A673 (cell line): ENCODE data around the gene MVB12B. TPM values are rescaled to one million over a fixed set of nuclear protein-coding genes. Genes with fewer than 3 reads are reported as not detected.

Experiments used
- BruUV-seq: library from RNA; stranded (reverse); fragments of 400-500 nt; replicated peaks from 2 replicates; lab custom pipeline; 2021; lab: Mats Ljungman, UMichigan
- CTCF ChIA-PET: fragments of 300-600 bp; sonication (Branson Sonifier 250); formaldehyde crosslinking; loops from one replicate; lab custom pipeline; 2022; ENCODE audit warnings: antibody characterized with exemption; lab: Charles Lee
- POLR2A ChIA-PET: fragments of 300-600 bp; sonication (Branson Sonifier 250); formaldehyde crosslinking; loops from one replicate; lab custom pipeline; 2022; ENCODE audit warnings: antibody characterized with exemption; ENCODE audit not compliant: low non-redundant PET; lab: Charles Lee
- DNase-seq: peaks from one replicate; pipeline ENCODE4 v3.0.0-alpha.2; 2015; ENCODE audit warnings: low spot score
- H3K27ac ChIP-seq: fragments of 200-600 bp; sonication (generic); 2 replicates; pipeline ENCODE4 v1.5.1; 2016; ENCODE audit warnings: mixed run types, low read depth, mild to moderate bottlenecking, mixed read lengths, antibody characterized with exemption, low read length; ENCODE audit not compliant: poor library complexity, severe bottlenecking
- H3K27me3 ChIP-seq: fragments of 200-600 bp; sonication (generic); replicated peaks from 2 replicates; pipeline ENCODE4 v1.6.1; 2017; ENCODE audit warnings: mixed run types, low read depth, mild to moderate bottlenecking, mixed read lengths, antibody characterized with exemption, low read length; ENCODE audit not compliant: insufficient read depth, poor library complexity
- H3K36me3 ChIP-seq: fragments of 200-600 bp; sonication (generic); 2 replicates; pipeline ENCODE4 v1.6.1; 2016; ENCODE audit warnings: mixed run types, mild to moderate bottlenecking, mixed read lengths, antibody characterized with exemption, low read length; ENCODE audit not compliant: insufficient read depth, poor library complexity, severe bottlenecking
- H3K4me1 ChIP-seq: fragments of 200-600 bp; sonication (generic); 2 replicates; pipeline ENCODE4 v1.6.1; 2017; ENCODE audit warnings: mixed run types, mild to moderate bottlenecking, mixed read lengths, antibody characterized with exemption, low read length; ENCODE audit not compliant: insufficient read depth, poor library complexity, severe bottlenecking
- H3K4me3 ChIP-seq: fragments of 200-600 bp; sonication (generic); 2 replicates; pipeline ENCODE4 v1.5.1; 2016; ENCODE audit warnings: low read depth, mixed run types, mild to moderate bottlenecking, mixed read lengths, low read length; ENCODE audit not compliant: poor library complexity, severe bottlenecking
- H3K9me3 ChIP-seq: fragments of 200-600 bp; sonication (generic); 2 replicates; pipeline ENCODE4 v1.6.1; 2016; ENCODE audit warnings: mixed run types, low read depth, mild to moderate bottlenecking, mixed read lengths, antibody characterized with exemption, low read length; ENCODE audit not compliant: poor library complexity, severe bottlenecking
- EZH2 ChIP-seq: fragments of 200-600 bp; sonication (generic); IDR thresholded peaks from 2 replicates; pipeline ENCODE4 v1.6.1; 2017; ENCODE audit warnings: borderline replicate concordance, low read depth, mild to moderate bottlenecking, mixed read lengths, antibody characterized with exemption, low read length; ENCODE audit not compliant: poor library complexity, severe bottlenecking
- intact Hi-C: fragments of 100-400 bp; cut with micrococcal nuclease; formaldehyde crosslinking; loops from one replicate; pipeline ENCODE4 v1.10.0; 2022; ENCODE audit not compliant: unreplicated experiment
- total RNA-seq: library from RNA; stranded (reverse); gene quantifications from 2 replicates; pipeline ENCODE4 v1.2.3, GENCODE V29; 2021
- TF ChIP-seq, protein P1 (sequence below): fragments of 300-800, 200-600 bp; sonication (generic); conservative IDR thresholded peaks from 2 replicates; pipeline ENCODE4 v1.5.1; 2017; ENCODE audit warnings: low read depth, mild to moderate bottlenecking, antibody characterized with exemption, low read length, moderate library complexity, mixed read lengths

Gene MVB12B
- total RNA-seq, 1 experiment from 2014 or later: 12.3 TPM

DNA sequence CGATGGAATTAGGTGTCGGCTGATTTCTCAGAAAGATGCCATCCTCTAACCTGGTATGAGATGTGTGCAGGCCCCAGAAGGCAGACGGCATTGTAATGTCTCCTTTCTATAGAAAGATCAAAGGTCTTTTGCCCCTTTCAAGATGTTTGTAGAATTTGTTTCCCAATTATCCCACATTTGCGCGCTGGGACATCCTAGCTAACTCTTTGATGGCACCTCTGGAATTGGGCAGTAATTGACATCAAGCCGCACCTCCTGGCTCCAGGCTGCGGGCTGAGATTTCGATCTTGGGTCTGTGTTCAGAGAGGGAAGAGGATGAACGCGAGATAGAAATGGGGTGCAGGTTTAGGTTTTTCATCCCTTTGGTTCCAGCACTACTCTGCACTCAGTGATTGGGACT is 202.3 kb downstream of the MVB12B start:
- Histone ChIP-seq H3K4me1 (no peaks in the 10 kb centered on the region), H3K27me3 (no peaks in the 10 kb centered on the region), H3K9me3 (no peaks in the 10 kb centered on the region), H3K36me3 (no peaks in the 10 kb centered on the region), H3K4me3 (no peak overlapping the region), H3K27ac (no peak overlapping the region)
- intact Hi-C loops: no loop called here
- CTCF ChIA-PET: no interaction called here
- POLR2A ChIA-PET: no interaction called here
- no peak for DNase-seq
- no TSS peak for BruUV-seq
- TF ChIP-seq, protein P1, sequence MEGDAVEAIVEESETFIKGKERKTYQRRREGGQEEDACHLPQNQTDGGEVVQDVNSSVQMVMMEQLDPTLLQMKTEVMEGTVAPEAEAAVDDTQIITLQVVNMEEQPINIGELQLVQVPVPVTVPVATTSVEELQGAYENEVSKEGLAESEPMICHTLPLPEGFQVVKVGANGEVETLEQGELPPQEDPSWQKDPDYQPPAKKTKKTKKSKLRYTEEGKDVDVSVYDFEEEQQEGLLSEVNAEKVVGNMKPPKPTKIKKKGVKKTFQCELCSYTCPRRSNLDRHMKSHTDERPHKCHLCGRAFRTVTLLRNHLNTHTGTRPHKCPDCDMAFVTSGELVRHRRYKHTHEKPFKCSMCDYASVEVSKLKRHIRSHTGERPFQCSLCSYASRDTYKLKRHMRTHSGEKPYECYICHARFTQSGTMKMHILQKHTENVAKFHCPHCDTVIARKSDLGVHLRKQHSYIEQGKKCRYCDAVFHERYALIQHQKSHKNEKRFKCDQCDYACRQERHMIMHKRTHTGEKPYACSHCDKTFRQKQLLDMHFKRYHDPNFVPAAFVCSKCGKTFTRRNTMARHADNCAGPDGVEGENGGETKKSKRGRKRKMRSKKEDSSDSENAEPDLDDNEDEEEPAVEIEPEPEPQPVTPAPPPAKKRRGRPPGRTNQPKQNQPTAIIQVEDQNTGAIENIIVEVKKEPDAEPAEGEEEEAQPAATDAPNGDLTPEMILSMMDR: no peak
- no peak for TF ChIP-seq EZH2

DNA sequence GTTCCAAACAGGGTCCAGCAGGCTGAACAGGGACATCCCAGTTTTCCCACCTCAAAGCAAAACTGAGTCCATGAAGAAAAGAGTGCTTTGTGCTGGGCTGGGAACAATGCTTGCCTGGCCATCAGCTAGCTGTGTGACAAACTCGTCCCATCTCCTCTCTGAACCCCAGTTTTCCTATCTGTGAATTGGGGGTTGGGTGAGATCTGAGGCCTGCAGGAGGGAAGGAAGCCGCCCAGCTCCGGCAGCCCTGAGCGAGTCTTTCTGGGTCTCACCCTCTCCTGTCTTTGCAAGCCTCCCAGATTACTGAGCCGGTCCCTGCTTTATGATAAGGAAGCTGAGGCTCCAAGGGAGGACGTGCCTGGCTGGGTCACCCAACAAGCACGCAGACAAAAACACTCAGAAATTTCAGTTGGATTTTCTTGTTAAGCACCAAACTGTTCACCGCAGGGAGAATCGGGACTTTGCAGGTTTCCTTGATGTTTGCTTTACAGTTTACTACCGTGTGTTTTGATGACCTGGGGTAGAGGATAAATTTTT is 204.5 kb downstream of the MVB12B start:
- no peaks in the 10 kb centered on the region for H3K9me3 ChIP-seq
- no peak overlapping the region for H3K4me3 ChIP-seq
- H3K27me3 ChIP-seq: no peaks in the 10 kb centered on the region
- no peaks in the 10 kb centered on the region for H3K4me1 ChIP-seq
- no peaks in the 10 kb centered on the region for H3K36me3 ChIP-seq
- TF ChIP-seq EZH2: no peak
- CTCF ChIA-PET: no interaction called here
- no peak for DNase-seq
- intact Hi-C loops: no loop called here
- no TSS peak for BruUV-seq
- no peak overlapping the region for H3K27ac ChIP-seq
- POLR2A ChIA-PET: no interaction called here

DNA sequence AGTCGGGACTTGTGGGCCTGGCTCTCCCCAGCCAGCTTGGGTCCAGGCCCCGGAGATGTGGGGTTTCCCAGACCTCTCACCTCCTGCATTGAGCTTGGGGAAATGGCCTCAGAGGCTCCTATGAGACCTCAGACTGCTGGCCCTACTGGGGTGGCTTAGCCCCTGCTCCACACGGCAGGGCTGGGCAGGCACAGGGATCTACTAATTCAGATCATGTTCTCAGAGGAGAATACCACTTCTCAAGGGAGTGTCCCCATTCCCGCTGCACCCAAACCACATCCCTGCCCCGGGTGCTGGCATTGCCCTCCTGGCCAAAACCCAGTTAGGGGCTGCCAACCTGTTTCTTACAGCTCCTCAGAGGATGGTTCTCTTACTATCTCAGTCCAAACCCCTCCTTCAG is 205.0 kb downstream of the MVB12B start:
- CTCF ChIA-PET: no interaction called here
- intact Hi-C loops: no loop called here
- Histone ChIP-seq H3K27me3 (no peaks in the 10 kb centered on the region), H3K36me3 (no peaks in the 10 kb centered on the region), H3K27ac (no peak overlapping the region), H3K9me3 (no peaks in the 10 kb centered on the region), H3K4me1 (no peaks in the 10 kb centered on the region), H3K4me3 (no peak overlapping the region)
- DNase-seq: no peak
- TF ChIP-seq EZH2: no peak
- TF ChIP-seq, protein P1: no peak
- no TSS peak for BruUV-seq
- POLR2A ChIA-PET: no interaction called here

DNA sequence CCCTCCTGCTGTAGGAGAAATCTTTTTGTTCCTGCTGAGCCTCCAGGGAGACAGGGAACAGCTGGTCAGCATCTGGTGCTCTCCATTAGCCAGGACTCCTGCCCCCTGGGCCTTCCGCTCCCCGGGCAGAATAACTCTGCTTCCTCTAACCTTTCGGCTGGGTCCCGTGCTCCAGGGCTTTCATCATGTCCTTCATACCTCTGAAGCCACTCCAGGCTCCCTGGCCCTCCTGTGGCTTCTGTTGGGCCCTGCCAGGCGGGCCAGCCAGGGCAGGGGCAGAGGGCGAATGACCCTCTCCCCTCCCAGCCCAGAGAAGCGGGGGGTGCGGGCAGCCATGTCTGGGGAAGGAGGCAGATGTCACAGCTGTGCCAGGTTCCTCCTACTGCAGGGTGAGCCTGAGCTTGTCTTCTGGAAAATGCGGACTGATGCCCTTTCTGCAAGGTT is 205.4 kb downstream of the MVB12B start:
- no peak for TF ChIP-seq EZH2
- no peak overlapping the region for H3K27ac ChIP-seq
- BruUV-seq: no TSS peak
- intact Hi-C loops: no loop called here
- no peaks in the 10 kb centered on the region for H3K4me1 ChIP-seq
- DNase-seq: no peak
- ChIA-PET POLR2A (no interaction called here), CTCF (interaction anchor here (0.6 kb wide), 1 partner anchor 26 kb away, joined by 4 read pairs; no protein-coding TSS in a partner anchor)
- H3K4me3 ChIP-seq: no peak overlapping the region
- H3K9me3 ChIP-seq: no peaks in the 10 kb centered on the region
- no peaks in the 10 kb centered on the region for H3K27me3 ChIP-seq
- H3K36me3 ChIP-seq: no peaks in the 10 kb centered on the region
